ENCODE results near the gene MYL12A. TPM values are rescaled to one million over a fixed set of nuclear protein-coding genes. Genes with fewer than 3 reads are reported as not detected.

MYL12A gene
- total and polyA plus RNA-seq, 2 of the 8 experiments (the other 6 are each of a cell fraction or from before 2014, with no cell fraction given) = 188 to 247 TPM

DNA sequence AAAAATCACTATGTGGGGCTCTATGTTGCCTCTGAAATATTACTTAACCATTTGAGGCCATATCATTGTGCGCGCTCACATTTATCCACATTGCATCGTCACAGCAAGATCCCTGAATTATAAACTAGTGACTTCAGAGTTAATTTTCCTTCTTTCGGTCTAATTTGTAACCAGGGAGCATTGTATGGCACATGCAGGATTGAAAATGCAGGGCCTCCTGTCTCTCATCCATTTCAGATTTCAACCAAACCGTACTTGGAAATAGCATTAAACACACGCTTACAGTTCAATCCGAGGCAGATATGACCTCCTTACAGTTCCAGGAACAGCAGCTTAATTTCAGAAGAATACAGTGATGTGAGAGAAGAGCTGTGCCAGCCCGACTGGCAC is 28.4 kb upstream of the MYL12A start:
- H2BK20ac ChIP-seq (ENCODE audit: low read length) = no peak overlapping the region
- no peak overlapping the region for H3K23ac ChIP-seq (ENCODE audit: insufficient read length)
- no peak overlapping the region for H4K5ac ChIP-seq (ENCODE audit: insufficient read length, low read depth, low read length)
- no peak overlapping the region for H3K4ac ChIP-seq (replicated peaks; ENCODE audit: insufficient read length, low read depth, low read length)
- H3K56ac ChIP-seq (replicated peaks; ENCODE audit: insufficient read length, low read depth, low read length) = no peak overlapping the region
- no peaks in the 10 kb centered on the region for H3K27me3 ChIP-seq (replicated peaks in 1 of 4; ENCODE audit: control insufficient read depth in 3 of 4, extremely low read depth in 1 of 4, insufficient read depth in 3 of 4, low read length in 3 of 4)
- no peak overlapping the region for H2AK5ac ChIP-seq (ENCODE audit: low read depth, low read length)
- no peaks in the 10 kb centered on the region for H4K20me1 ChIP-seq (replicated peaks in 1 of 2; ENCODE audit: control insufficient read depth in 1 of 2, insufficient read depth in 2 of 2, low read length in 2 of 2)
- H2BK15ac ChIP-seq (ENCODE audit: low read length) = no peak overlapping the region
- H3K4me2 ChIP-seq (ENCODE audit: insufficient read depth in 1 of 2, low read depth in 2 of 2, low read length in 2 of 2) = no peak overlapping the region
- no peaks in the 10 kb centered on the region for H3K23me2 ChIP-seq (ENCODE audit: low read depth, low read length)
- H3K9ac ChIP-seq (replicated peaks in 1 of 4; ENCODE audit: extremely low read depth in 1 of 4, low read depth in 3 of 4, low read length in 3 of 4) = no peak overlapping the region
- no peaks in the 10 kb centered on the region for H3K36me3 ChIP-seq (ENCODE audit: control insufficient read depth in 2 of 4, insufficient read depth in 4 of 4, low read length in 3 of 4)
- no peak for TF ChIP-seq POLR2A (IDR thresholded peaks at IDR 0.05; ENCODE audit: control extremely low read depth in 1 of 2, low read depth in 2 of 2, low read length in 2 of 2)
- TF ChIP-seq GTF2F1 (IDR thresholded peaks at IDR 0.05; ENCODE audit: borderline replicate concordance, low read depth, low read length) = no peak
- no peak for TF ChIP-seq KDM5A (IDR thresholded peaks at IDR 0.05; ENCODE audit: low read length)
- TF ChIP-seq SP4 (IDR thresholded peaks at IDR 0.05; ENCODE audit: low read length) = no peak
- TF ChIP-seq RXRA (IDR thresholded peaks at IDR 0.05; ENCODE audit: insufficient read depth, low read depth, low read length) = no peak
- no peak for TF ChIP-seq SP2 (IDR thresholded peaks at IDR 0.05; ENCODE audit: low read length)
- TF ChIP-seq RBBP5 (IDR thresholded peaks at IDR 0.05; ENCODE audit: borderline replicate concordance, low read depth, low read length) = no peak
- no peak for TF ChIP-seq SUZ12 (IDR thresholded peaks at IDR 0.05; ENCODE audit: low read length)
- H3K79me2 ChIP-seq (ENCODE audit: control insufficient read depth in 1 of 2, insufficient read depth in 2 of 2, low read length in 2 of 2) = no peaks in the 10 kb centered on the region
- H4K91ac ChIP-seq (replicated peaks; ENCODE audit: insufficient read length, low read length) = no peak overlapping the region
- H3K9me3 ChIP-seq (ENCODE audit: insufficient read depth in 2 of 2, low read depth in 1 of 2, low read length in 1 of 2) = no peaks in the 10 kb centered on the region; a peak in 1 of 4 replicates
- no peaks in the 10 kb centered on the region for H3K79me1 ChIP-seq (ENCODE audit: low read depth, low read length)
- 81% methylated on average over 8 of the region's 8 CpGs; no CpG with 5 or more reads in 1 of the 2 experiments for WGBS, 2 experiments (ENCODE audit: extremely low coverage in 1 of 2, insufficient coverage in 1 of 2, insufficient read length in 1 of 2, insufficient replicate concordance in 2 of 2, low coverage in 1 of 2, low lambda C conversion rate in 2 of 2, missing lambda C conversion rate in 1 of 2)
- no peak overlapping the region for H2BK5ac ChIP-seq (ENCODE audit: low read depth, low read length)
- H2BK120ac ChIP-seq (replicated peaks; ENCODE audit: low read depth, low read length) = no peak overlapping the region
- FAIRE-seq (no peak), DNase-seq (ENCODE audit: low read depth in 1 of 2, low spot score in 2 of 2) (no peak)
- H2BK12ac ChIP-seq (ENCODE audit: low read depth, low read length) = no peak overlapping the region
- ChIA-PET CTCF (ENCODE audit: partially characterized antibody) (interaction anchor here (0.8 to 1.6 kb wide), 5 partner anchors 15 to 272 kb away, joined by 3 to 7 read pairs (median 4); no protein-coding TSS in a partner anchor), POLR2A (ENCODE audit: partially characterized antibody) (interaction anchor here (0.8 to 1.2 kb wide), 2 partner anchors 11 to 28 kb away, joined by 3 read pairs; no protein-coding TSS in a partner anchor)
- no peak overlapping the region for H3K4me3 ChIP-seq (ENCODE audit: extremely low read depth in 1 of 4, insufficient read depth in 2 of 4, low read depth in 3 of 4, low read length in 4 of 4)
- peaks cover 0 to 4% (median under 1%) of the 10 kb centered on the region in 4 experiments; a peak in 1 of 7 replicates for H3K4me1 ChIP-seq (replicated peaks in 1 of 4; ENCODE audit: control insufficient read depth in 3 of 4, insufficient read depth in 4 of 4, low read length in 3 of 4)
- H2AFZ ChIP-seq (ENCODE audit: low read length) = 0 out of 2 replicates have a peak overlapping the region, but pooled peaks have one; percentile 4
- no peak overlapping the region for H3K27ac ChIP-seq (ENCODE audit: low read depth, low read length)
- no peak overlapping the region for H4K8ac ChIP-seq (ENCODE audit: extremely low read depth, insufficient read depth, low read length)
- no peak overlapping the region for H3K14ac ChIP-seq (ENCODE audit: insufficient read length)
- H3K18ac ChIP-seq (ENCODE audit: extremely low read depth, low read length) = no peak overlapping the region
